Natural killer cell (primary cell): ENCODE data around the gene RPS16. TPM values are rescaled to one million over a fixed set of nuclear protein-coding genes. Genes with fewer than 3 reads are reported as not detected.

ENCODE experiments used
- ATAC-seq, 3 donors: fragments of 150-1000 bp in 2 of 3; fragments of 200-7000 bp in 1 of 3; cut with Tn5 transposase; 1 replicate in 1 of 3; 2 replicates in 2 of 3; pipeline ENCODE4 v1.10.0; 2021; ENCODE audit warnings: mild to moderate bottlenecking in 2 of 3, moderate library complexity in 2 of 3
- DNase-seq, 2 donors: peaks; one replicate each; pipeline versions ENCODE4 v3.0.0 to v3.0.0-alpha.2; 2013 to 2021; ENCODE audit warnings: mixed read lengths in 1 of 2
- H3K27ac ChIP-seq: one replicate; pipeline ENCODE4 v1.5.1; 2013; ENCODE audit warnings: mild to moderate bottlenecking, low read length
- H3K27me3 ChIP-seq: one replicate; pipeline ENCODE4 v1.6.1; 2013; ENCODE audit warnings: low read length; ENCODE audit not compliant: control insufficient read depth, insufficient read depth
- H3K36me3 ChIP-seq: one replicate; pipeline ENCODE4 v1.6.1; 2013; ENCODE audit warnings: low read length; ENCODE audit not compliant: control insufficient read depth, insufficient read depth
- H3K4me1 ChIP-seq: one replicate; pipeline ENCODE4 v1.6.1; 2013; ENCODE audit warnings: low read length; ENCODE audit not compliant: control insufficient read depth, insufficient read depth
- H3K4me3 ChIP-seq: one replicate; pipeline ENCODE4 v1.5.1; 2013; ENCODE audit warnings: low read length
- H3K9me3 ChIP-seq: one replicate; pipeline ENCODE4 v1.6.1; 2013; ENCODE audit warnings: low read length; ENCODE audit not compliant: control insufficient read depth, insufficient read depth
- H3K27ac Mint-ChIP-seq, 2 donors: one replicate each; pipeline ENCODE4 v1.8.0; 2022; ENCODE audit warnings: mild to moderate bottlenecking in 2 of 2, mixed read lengths in 2 of 2, moderate library complexity in 1 of 2
- H3K27me3 Mint-ChIP-seq, 2 donors: one replicate each; pipeline ENCODE4 v1.8.0; 2022; ENCODE audit warnings: low read depth in 2 of 2, mixed read lengths in 2 of 2
- H3K36me3 Mint-ChIP-seq: one replicate; pipeline ENCODE4 v1.8.0; 2022; ENCODE audit warnings: mixed read lengths
- H3K4me1 Mint-ChIP-seq, 2 donors: one replicate each; pipeline ENCODE4 v1.8.0; 2022; ENCODE audit warnings: mixed read lengths in 2 of 2
- H3K4me3 Mint-ChIP-seq: one replicate; pipeline ENCODE4 v1.8.0; 2022; ENCODE audit warnings: mild to moderate bottlenecking, moderate library complexity, mixed read lengths
- H3K9me3 Mint-ChIP-seq, 2 donors: one replicate each; pipeline ENCODE4 v1.8.0; 2022; ENCODE audit warnings: mixed read lengths in 2 of 2
- CTCF ChIP-seq: fragments of 200-600 bp; IDR thresholded peaks from one replicate; pipeline ENCODE4 v1.8.0; 2022; ENCODE audit warnings: antibody characterized with exemption
- WGBS: methylation state at CpG from one replicate; pipeline ENCODE4 v1.1.7; 2013; ENCODE audit warnings: missing lambda C conversion rate; ENCODE audit not compliant: insufficient coverage; 5-methylcytosine and 5-hydroxymethylcytosine counted together
- intact Hi-C: fragments of 100-400 bp; cut with micrococcal nuclease; formaldehyde crosslinking; loops from one replicate; pipeline ENCODE4 v1.14.2; 2022
- total RNA-seq, 4 donors: library from RNA; stranded (reverse); fragments of 120-200 nt in 1 of 4; gene quantifications; one replicate each; pipeline versions ENCODE4 v1.2.3 to v1.2.4, GENCODE V29; 2013 to 2022

The RPS16 gene
- total RNA-seq, 3 donors from 2014 or later (not counting 1 experiment from before 2014, with no cell fraction given) = 1,227 to 1,543 (median 1,399) TPM

GRCh38 chr19:39399668-39400050 lies 36.1 kb downstream of the RPS16 start:
- Histone ChIP-seq H3K4me3 (no peak overlapping the region), H3K4me1 (peaks cover 76% of the 10 kb centered on the region), H3K36me3 (peaks cover 17% of the 10 kb centered on the region), H3K27me3 (no peaks in the 10 kb centered on the region), H3K9me3 (no peaks in the 10 kb centered on the region), H3K27ac (peak overlapping the region; percentile 54)
- Mint-ChIP-seq H3K9me3 (no peaks in the 10 kb centered on the region), H3K27ac (peak overlapping the region; percentile 96 to 97), H3K4me3 (peak overlapping the region; percentile 25), H3K27me3 (no peaks in the 10 kb centered on the region), H3K36me3 (no peaks in the 10 kb centered on the region), H3K4me1 (peaks cover 52 to 65% of the 10 kb centered on the region in 2 donors)
- 94% methylated on average over 4 of the region's 4 CpGs for WGBS
- DNase-seq = no peak
- intact Hi-C loops = loop anchor here (5.0 kb wide), 1 partner anchor 83 kb away; the partner anchor contains the start of gene TIMM50
- ATAC-seq = no peak
- no peak for TF ChIP-seq CTCF

GRCh38 chr19:39398297-39398864 lies 37.4 kb downstream of the RPS16 start:
- ATAC-seq (peak in 1 of 3 donors; percentile 11), DNase-seq (peak; percentile 59 to 79)
- H3K4me3 ChIP-seq = no peak overlapping the region
- H3K27me3 Mint-ChIP-seq = no peaks in the 10 kb centered on the region
- peaks cover 27% of the 10 kb centered on the region for H3K36me3 ChIP-seq
- H3K9me3 ChIP-seq = no peaks in the 10 kb centered on the region
- peaks cover 65% of the 10 kb centered on the region for H3K4me1 ChIP-seq
- peak overlapping the region; percentile 61 for H3K4me3 Mint-ChIP-seq
- H3K27ac ChIP-seq = peak overlapping the region; percentile 91
- intact Hi-C loops = loop anchor here (5.0 kb wide), 1 partner anchor 84 kb away; the partner anchor contains the start of gene TIMM50
- no peaks in the 10 kb centered on the region for H3K9me3 Mint-ChIP-seq
- peak overlapping the region; percentile 96 to 97 for H3K27ac Mint-ChIP-seq
- H3K36me3 Mint-ChIP-seq = no peaks in the 10 kb centered on the region
- 51% methylated on average over 11 of the region's 11 CpGs for WGBS
- TF ChIP-seq CTCF = no peak
- peaks cover 48 to 57% of the 10 kb centered on the region in 2 donors for H3K4me1 Mint-ChIP-seq
- H3K27me3 ChIP-seq = no peaks in the 10 kb centered on the region

GRCh38 chr19:39397360-39398296 lies 38.1 kb downstream of the RPS16 start:
- peaks cover 44 to 50% of the 10 kb centered on the region in 2 donors for H3K4me1 Mint-ChIP-seq
- 30% methylated on average over 17 of the region's 17 CpGs for WGBS
- Histone ChIP-seq H3K27me3 (no peaks in the 10 kb centered on the region), H3K36me3 (peaks cover 28% of the 10 kb centered on the region), H3K4me3 (no peak overlapping the region), H3K27ac (peak overlapping the region; percentile 91), H3K4me1 (peaks cover 57% of the 10 kb centered on the region), H3K9me3 (no peaks in the 10 kb centered on the region)
- intact Hi-C loops = loop anchor here (1.0 to 5.0 kb wide), 3 partner anchors 14 to 135 kb away; partner anchors contain the start of genes EID2B and TIMM50
- H3K9me3 Mint-ChIP-seq = no peaks in the 10 kb centered on the region
- H3K27ac Mint-ChIP-seq = peak overlapping the region; percentile 96 to 97
- peak; percentile 41 to 66 (median 42) for ATAC-seq
- H3K27me3 Mint-ChIP-seq = no peaks in the 10 kb centered on the region
- peak; percentile 96 for TF ChIP-seq CTCF
- H3K4me3 Mint-ChIP-seq = peak overlapping the region; percentile 61
- no peaks in the 10 kb centered on the region for H3K36me3 Mint-ChIP-seq
- peak; percentile 95 to 96 for DNase-seq
